H7 (cell line): ENCODE data around the gene ATP5PD. TPM values are rescaled to one million over a fixed set of nuclear protein-coding genes. Genes with fewer than 3 reads are reported as not detected.
"Not testable (repeated sequence)": the region's sequence is repeated elsewhere in the genome, so short reads cannot be mapped to it uniquely, and the experiment has no call there.

Source experiments
- DNase-seq: peaks from one replicate; pipeline ENCODE4 v3.0.0; 2012
- H3K27me3 ChIP-seq: 2 replicates; pipeline ENCODE4 v1.6.0; 2011; ENCODE audit warnings: mild to moderate bottlenecking, low read length; ENCODE audit not compliant: control insufficient read depth, insufficient read depth
- H3K36me3 ChIP-seq: replicated peaks from 2 replicates; pipeline ENCODE4 v1.5.1; 2011; ENCODE audit warnings: low read length; ENCODE audit not compliant: control insufficient read depth, insufficient read depth
- H3K4me3 ChIP-seq: 2 replicates; pipeline ENCODE4 v1.5.1; 2011; ENCODE audit warnings: low read depth, mild to moderate bottlenecking, control low read depth, low read length, moderate library complexity; ENCODE audit not compliant: insufficient read depth
- total RNA-seq: library from RNA; depleted of rRNA; stranded (reverse); fragments of >200 nt; shearing (Covaris generic); gene quantifications from 2 replicates; pipeline ENCODE4 v1.2.3, GENCODE V29; 2014

Gene ATP5PD
- total RNA-seq, 1 experiment from 2014 or later, result 432 TPM

GRCh38 chr17:75030161-75030560 is 16.6 kb downstream of the ATP5PD start:
- DNase-seq, result no peak
- Histone ChIP-seq H3K4me3 (no peak overlapping the region), H3K36me3 (no peaks in the 10 kb centered on the region), H3K27me3 (no peaks in the 10 kb centered on the region)

GRCh38 chr17:75026650-75027049 is 20.1 kb downstream of the ATP5PD start:
- H3K27me3 ChIP-seq, H3K4me3 ChIP-seq, DNase-seq, H3K36me3 ChIP-seq: not testable (repeated sequence)

- H3K36me3 ChIP-seq, H3K4me3 ChIP-seq, H3K27me3 ChIP-seq, DNase-seq: not testable (repeated sequence)
Observed at GRCh38 chr17:75025398-75025734, 21.4 kb downstream of the ATP5PD start.

GRCh38 chr17:75024686-75025397 is 21.9 kb downstream of the ATP5PD start:
- H3K36me3 ChIP-seq, result peaks cover 5% of the 10 kb centered on the region
- no peak overlapping the region for H3K4me3 ChIP-seq
- H3K27me3 ChIP-seq, result no peaks in the 10 kb centered on the region
- no peak for DNase-seq

DNA sequence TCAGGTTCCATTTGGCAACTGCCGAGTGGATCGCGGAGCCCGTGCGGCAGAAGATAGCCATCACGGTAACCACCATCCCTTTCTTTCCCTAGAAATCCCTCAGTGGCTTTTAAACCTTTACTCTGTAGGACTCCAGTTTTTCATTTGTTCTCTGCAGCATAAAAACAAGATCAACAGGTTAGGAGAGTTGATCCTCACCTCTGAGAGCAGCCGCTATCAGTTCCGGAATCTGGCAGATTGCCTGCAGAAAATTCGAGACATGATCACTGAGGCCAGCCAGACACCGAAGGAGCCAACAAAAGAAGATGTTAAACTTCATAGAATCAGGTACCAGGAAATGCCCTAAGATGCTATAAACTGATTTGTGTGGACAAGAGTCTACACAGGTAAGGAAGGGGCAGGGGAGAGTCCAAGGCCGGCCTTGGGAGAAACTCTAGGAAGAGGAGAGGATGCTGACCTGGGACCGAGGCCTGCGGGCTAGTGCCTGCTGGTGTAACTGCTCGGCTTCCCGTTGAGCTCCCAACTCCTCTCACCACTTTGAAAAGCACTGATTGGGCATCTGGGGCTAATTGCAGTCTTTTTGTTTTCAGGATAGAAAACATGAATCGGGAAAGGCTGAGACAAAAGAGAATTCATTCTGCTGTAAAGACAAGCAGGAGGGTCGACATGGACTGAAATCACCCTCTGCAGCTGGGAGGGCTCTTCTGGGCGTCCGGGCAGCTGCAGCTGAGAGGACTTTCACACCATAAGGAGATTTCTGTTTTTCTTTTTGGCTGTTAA is 26.2 kb downstream of the ATP5PD start:
- Histone ChIP-seq H3K36me3 (peaks cover 9% of the 10 kb centered on the region), H3K4me3 (no peak overlapping the region), H3K27me3 (no peaks in the 10 kb centered on the region)
- DNase-seq, result no peak

DNA sequence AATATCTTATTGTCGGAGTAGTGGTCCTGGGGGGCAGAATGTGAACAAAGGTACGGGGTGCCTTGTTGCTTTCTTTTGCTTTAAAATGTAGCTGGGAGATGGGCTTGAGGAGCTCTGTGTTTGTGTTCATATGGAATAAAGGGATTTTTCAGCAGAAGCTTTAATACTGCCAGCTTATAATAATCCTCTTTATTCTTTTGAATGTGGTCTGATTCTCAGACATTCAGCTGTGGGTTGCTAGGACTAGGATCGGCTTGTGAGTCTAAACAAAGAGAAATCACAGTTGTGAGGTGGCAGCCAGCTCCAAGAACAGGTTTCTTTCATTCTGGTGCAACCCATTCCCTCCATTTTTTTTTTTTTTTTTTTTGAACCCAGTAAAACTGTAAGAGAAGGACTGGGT is 27.1 kb downstream of the ATP5PD start:
- Histone ChIP-seq H3K4me3 (no peak overlapping the region), H3K36me3 (peaks cover 9% of the 10 kb centered on the region), H3K27me3 (no peaks in the 10 kb centered on the region)
- no peak for DNase-seq

DNA sequence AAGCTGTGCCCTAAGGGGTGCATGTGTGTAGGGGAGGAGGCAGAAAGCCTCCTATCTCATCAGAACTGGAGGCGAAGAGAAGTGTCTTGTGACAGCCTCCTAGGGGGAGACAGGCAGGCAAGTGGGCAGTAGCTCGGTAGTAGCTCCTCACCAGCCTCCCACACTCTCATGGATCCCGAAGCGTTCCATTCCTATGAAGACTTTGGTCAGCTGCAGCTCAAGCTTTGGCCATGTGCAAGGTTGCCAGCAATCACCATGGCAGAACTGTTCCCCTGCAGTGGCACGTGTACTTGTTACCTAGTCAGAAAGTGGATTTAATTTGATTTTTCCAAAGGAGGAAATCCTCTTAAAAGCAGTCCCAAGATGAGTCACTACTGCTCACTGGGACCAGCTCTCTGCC is 27.6 kb downstream of the ATP5PD start:
- no peak for DNase-seq
- Histone ChIP-seq H3K4me3 (no peak overlapping the region), H3K36me3 (peaks cover 9% of the 10 kb centered on the region), H3K27me3 (no peaks in the 10 kb centered on the region)

DNA sequence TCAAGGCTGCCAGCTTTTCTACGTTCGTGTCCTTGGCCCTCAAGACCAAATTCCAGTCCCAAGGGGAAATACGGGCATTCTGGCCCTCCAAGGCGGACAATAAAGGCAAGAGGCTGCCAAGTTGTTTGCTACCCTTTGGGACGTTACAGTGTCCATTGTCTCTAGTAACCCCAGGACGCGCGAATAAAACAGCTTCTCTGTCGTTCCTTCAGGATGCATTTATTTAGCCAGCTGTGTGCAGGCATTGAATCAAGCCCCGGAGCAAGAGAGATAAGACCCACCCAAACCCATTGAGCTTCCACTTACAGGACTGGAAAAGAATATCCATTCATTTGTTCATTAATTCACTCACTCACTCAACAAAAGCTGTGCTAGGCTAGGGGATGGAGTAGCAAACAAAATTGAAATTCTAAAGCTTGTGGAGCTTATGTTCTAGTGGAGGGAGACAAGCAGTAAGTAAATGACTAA is 33.6 kb downstream of the ATP5PD start:
- no peaks in the 10 kb centered on the region for H3K27me3 ChIP-seq
- H3K4me3 ChIP-seq, result peak overlapping the region; percentile 96
- H3K36me3 ChIP-seq, result no peaks in the 10 kb centered on the region; the same call in 1 of the 2 replicates
- no peak for DNase-seq

GRCh38 chr17:75012346-75013091 is 34.2 kb downstream of the ATP5PD start, which contains the start of gene MRPL58:
Gene MRPL58 (plus strand): TSS chr17:75012670. CDS start chr17:75012687, 17 bp downstream.
- peak within 1 kb of the TSS; percentile 96 for H3K4me3 ChIP-seq
- no peaks in the 10 kb centered on the region for H3K27me3 ChIP-seq
- H3K36me3 ChIP-seq, result no peaks in the 10 kb centered on the region; the same call in 1 of the 2 replicates
- DNase-seq, result peak; percentile 97

GRCh38 chr17:75012096-75012345 is 34.7 kb downstream of the ATP5PD start:
- no peaks in the 10 kb centered on the region for H3K27me3 ChIP-seq
- no peaks in the 10 kb centered on the region; the same call in 1 of the 2 replicates for H3K36me3 ChIP-seq
- peak overlapping the region; percentile 96 for H3K4me3 ChIP-seq
- no peak for DNase-seq

- peak overlapping the region; percentile 96 for H3K4me3 ChIP-seq
- no peaks in the 10 kb centered on the region for H3K27me3 ChIP-seq
- DNase-seq, result peak; percentile 52
- H3K36me3 ChIP-seq, result no peaks in the 10 kb centered on the region; the same call in 1 of the 2 replicates
Observed at GRCh38 chr17:75011401-75012095, 35.2 kb downstream of the ATP5PD start.

- H3K4me3 ChIP-seq, result no peak overlapping the region
- H3K36me3 ChIP-seq, result no peaks in the 10 kb centered on the region
- no peaks in the 10 kb centered on the region for H3K27me3 ChIP-seq
- DNase-seq, result peak; percentile 65
Observed at GRCh38 chr17:75010683-75011400, 35.9 kb downstream of the ATP5PD start.

- H3K27me3 ChIP-seq, result no peaks in the 10 kb centered on the region
- no peaks in the 10 kb centered on the region; the same call in 1 of the 2 replicates for H3K36me3 ChIP-seq
- no peak overlapping the region for H3K4me3 ChIP-seq
- peak; percentile 37 for DNase-seq
Observed at GRCh38 chr17:75009139-75009724, 37.5 kb downstream of the ATP5PD start.
